SK-N-SH treated with all-trans-retinoic acid at 6 μM for 48 hours (cell line): ENCODE results near the gene CSRNP3.

Experiments used
- ARNTL ChIP-seq: fragments of 450-650 bp; formaldehyde crosslinking; IDR thresholded peaks from 2 replicates; pipeline ENCODE4 v1.5.0; 2020; ENCODE audit warnings: low read depth, mild to moderate bottlenecking, moderate library complexity, borderline replicate concordance
- BACH2 ChIP-seq: fragments of 250-450 bp; sonication (Bioruptor Pico); IDR thresholded peaks from 2 replicates; pipeline ENCODE4 v1.9.0; 2021; ENCODE audit warnings: mild to moderate bottlenecking, borderline replicate concordance
- CREB5 ChIP-seq: fragments of 250-450 bp; sonication (Bioruptor Pico); IDR thresholded peaks from 2 replicates; pipeline ENCODE4 v1.5.1; 2020; ENCODE audit warnings: low read depth, mild to moderate bottlenecking, moderate library complexity
- CSDC2 ChIP-seq: fragments of 250-450 bp; sonication (Bioruptor Pico); IDR thresholded peaks from 2 replicates; pipeline ENCODE4 v1.5.0; 2020; ENCODE audit warnings: mild to moderate bottlenecking, moderate library complexity
- ESRRG ChIP-seq: fragments of 250-450 bp; sonication (Bioruptor Pico); IDR thresholded peaks from 2 replicates; pipeline ENCODE4 v1.6.1; 2021; ENCODE audit warnings: mild to moderate bottlenecking
- ISL1 ChIP-seq: fragments of 250-450 bp; sonication (Bioruptor Pico); IDR thresholded peaks from 2 replicates; pipeline ENCODE4 v2.1.2; 2022; ENCODE audit warnings: mild to moderate bottlenecking, moderate library complexity
- RARB ChIP-seq: fragments of 250-450 bp; sonication (Bioruptor Pico); IDR thresholded peaks from 2 replicates; pipeline ENCODE4 v1.8.0; 2021; ENCODE audit warnings: mild to moderate bottlenecking, moderate library complexity
- SNAI2 ChIP-seq: fragments of 250-450 bp; sonication (Bioruptor Pico); IDR thresholded peaks from 2 replicates; pipeline ENCODE4 v1.5.0; 2020; ENCODE audit warnings: mild to moderate bottlenecking, moderate library complexity
- TSHZ2 ChIP-seq: fragments of 250-450 bp; sonication (Bioruptor Pico); IDR thresholded peaks from 2 replicates; pipeline ENCODE4 v1.5.0; 2020; ENCODE audit warnings: mild to moderate bottlenecking, moderate library complexity
- ZC3H10 ChIP-seq: fragments of 250-450 bp; sonication (Bioruptor Pico); IDR thresholded peaks from 2 replicates; pipeline ENCODE4 v1.5.1; 2021; ENCODE audit warnings: mild to moderate bottlenecking, moderate library complexity
- TF ChIP-seq, protein P1 (sequence below): fragments of 250-450 bp; sonication (Bioruptor Pico); IDR thresholded peaks from 2 replicates; pipeline ENCODE4 v1.8.0; 2020; ENCODE audit warnings: mild to moderate bottlenecking, moderate library complexity, borderline replicate concordance

- TF ChIP-seq BACH2 (CRISPR knock-in tag) (no peak), ISL1 (CRISPR knock-in tag) (no peak), SNAI2 (CRISPR knock-in tag) (no peak), CREB5 (CRISPR knock-in tag) (no peak), ESRRG (CRISPR knock-in tag) (no peak), CSDC2 (no peak), ZC3H10 (CRISPR knock-in tag) (no peak), RARB (CRISPR knock-in tag) (no peak), TSHZ2 (CRISPR knock-in tag) (no peak), ARNTL (CRISPR knock-in tag) (no peak)
- TF ChIP-seq, protein P1, sequence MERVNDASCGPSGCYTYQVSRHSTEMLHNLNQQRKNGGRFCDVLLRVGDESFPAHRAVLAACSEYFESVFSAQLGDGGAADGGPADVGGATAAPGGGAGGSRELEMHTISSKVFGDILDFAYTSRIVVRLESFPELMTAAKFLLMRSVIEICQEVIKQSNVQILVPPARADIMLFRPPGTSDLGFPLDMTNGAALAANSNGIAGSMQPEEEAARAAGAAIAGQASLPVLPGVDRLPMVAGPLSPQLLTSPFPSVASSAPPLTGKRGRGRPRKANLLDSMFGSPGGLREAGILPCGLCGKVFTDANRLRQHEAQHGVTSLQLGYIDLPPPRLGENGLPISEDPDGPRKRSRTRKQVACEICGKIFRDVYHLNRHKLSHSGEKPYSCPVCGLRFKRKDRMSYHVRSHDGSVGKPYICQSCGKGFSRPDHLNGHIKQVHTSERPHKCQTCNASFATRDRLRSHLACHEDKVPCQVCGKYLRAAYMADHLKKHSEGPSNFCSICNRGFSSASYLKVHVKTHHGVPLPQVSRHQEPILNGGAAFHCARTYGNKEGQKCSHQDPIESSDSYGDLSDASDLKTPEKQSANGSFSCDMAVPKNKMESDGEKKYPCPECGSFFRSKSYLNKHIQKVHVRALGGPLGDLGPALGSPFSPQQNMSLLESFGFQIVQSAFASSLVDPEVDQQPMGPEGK (CRISPR knock-in tag) = no peak
These were observed 167.5 kb downstream of the CSRNP3 start for GRCh38 chr2:165636959-165637358.
